Right lobe of liver (tissue), 6 donors: Measurements from ENCODE around the gene RACK1. TPM values are rescaled to one million over a fixed set of nuclear protein-coding genes. Genes with fewer than 3 reads are reported as not detected.

ENCODE experiments used
- ATAC-seq, 4 donors: fragments of 200-7000 bp; cut with Tn5 transposase; one replicate each; pipeline ENCODE4 v1.9.1; 2020; ENCODE audit warnings: mild to moderate bottlenecking in 4 of 4, moderate library complexity in 4 of 4
- DNase-seq, 3 donors: peaks; one replicate each; pipeline ENCODE4 v3.0.0-alpha.2; 2020
- H3K27ac ChIP-seq, 3 donors: fragments of 200-600 bp; one replicate each; pipeline ENCODE4 v1.8.0; 2022
- H3K27me3 ChIP-seq, 2 donors: fragments of 200-600 bp; one replicate each; pipeline ENCODE4 v1.8.0; 2022
- H3K36me3 ChIP-seq, 4 donors: fragments of 200-600 bp; sonication (generic) in 1 of 4; one replicate each; pipeline versions ENCODE4 v1.5.1 to v1.8.0; 2017 to 2022; ENCODE audit warnings: control low read depth in 1 of 4
- H3K4me1 ChIP-seq, 4 donors: fragments of 200-600 bp; sonication (generic) in 1 of 4; one replicate each; pipeline versions ENCODE4 v1.5.1 to v1.8.0; 2017 to 2022; ENCODE audit warnings: control low read depth in 1 of 4
- H3K4me3 ChIP-seq, 3 donors: fragments of 200-600 bp; one replicate each; pipeline ENCODE4 v1.8.0; 2022
- H3K9me3 ChIP-seq, 4 donors: fragments of 200-600 bp; sonication (generic) in 1 of 4; one replicate each; pipeline versions ENCODE4 v1.5.1 to v1.8.0; 2017 to 2022; ENCODE audit warnings: control low read depth in 1 of 4
- CTCF ChIP-seq, 4 donors: fragments of 200-600 bp in 3 of 4; fragments of 450-650 bp in 1 of 4; IDR thresholded peaks; one replicate each; pipeline versions ENCODE4 v1.5.1 to v1.8.0; 2016 to 2022; ENCODE audit warnings: antibody characterized with exemption in 4 of 4, mild to moderate bottlenecking in 2 of 4
- POLR2A ChIP-seq: fragments of 450-650 bp; IDR thresholded peaks from one replicate; pipeline ENCODE4 v1.6.1; 2017; ENCODE audit warnings: antibody characterized with exemption, mild to moderate bottlenecking
- WGBS: methylation state at CpG from one replicate; pipeline ENCODE4 v1.1.6; 2018; ENCODE audit warnings: low coverage, low lambda C conversion rate; ENCODE audit not compliant: insufficient coverage; ENCODE audit errors: missing lambda C conversion rate; 5-methylcytosine and 5-hydroxymethylcytosine counted together
- intact Hi-C, 2 donors: fragments of 100-400 bp; cut with DNase I; formaldehyde crosslinking; loops; one replicate each; pipeline versions ENCODE4 v1.11.2 to v1.14.1; 2022
- microRNA-seq, 2 donors: library from miRNA; unstranded; fragments of <30 nt; microRNA quantifications; one replicate each; pipeline ENCODE4, GENCODE V29; 2019 to 2020
- small RNA-seq, 2 experiments: library from RNA; depleted of rRNA; stranded (forward); fragments of <200 nt; gene quantifications; one replicate each; pipeline ENCODE3, GENCODE V24; 2016
- total RNA-seq, 6 experiments: library from RNA; depleted of rRNA in 2 of 6; stranded (reverse); fragments of >200 nt in 2 of 6; fragmentation: NEBNext Ultra II Directional in 3 of 6; extraction: Animal tissue kit (Norgen Biotek cat#: 25700) in 3 of 6; gene quantifications; one replicate each; pipeline versions ENCODE4 v1.1.0 to v1.2.4, GENCODE V29; 2016 to 2023
- donor health status: DM: no; HTN: yes; CAD: no.
- donor health status: DM: no; HTN: no; CAD: no.
- donor health status: DM: no; HTN: no; CAD: no.
- donor health status: DM: no; HTN: yes; CAD: no.
- donor health status: DM: no; HTN: yes; CAD: no.

Gene RACK1
- total RNA-seq, 6 experiments from 2014 or later, result 470 to 1,156 (median 552) TPM

GRCh38 chr5:181186986-181187499, 56.7 kb downstream of the RACK1 start:
- Histone ChIP-seq H3K4me3 (no peak overlapping the region), H3K4me1 (peaks cover 0 to 14% (median 0%) of the 10 kb centered on the region in 4 donors), H3K36me3 (no peaks in the 10 kb centered on the region), H3K9me3 (no peaks in the 10 kb centered on the region), H3K27ac (no peak overlapping the region), H3K27me3 (no peaks in the 10 kb centered on the region)
- intact Hi-C loops, result no loop called here
- no peak for TF ChIP-seq CTCF (IDR thresholded peaks at IDR 0.05)
- no peak for TF ChIP-seq POLR2A
- ATAC-seq, result no peak
- 45% methylated on average over 8 of the region's 8 CpGs for WGBS
- DNase-seq, result no peak

Small RNA genes within 50 kb of the gene (microRNA-seq; reads per million reads assigned to microRNA genes)
- gene MIR4638, result 0 reads per million in 2 donors

Small RNA genes within 50 kb of the gene (small RNA-seq; reads per million reads assigned to genes)
- 0 reads per million in 2 experiments for gene MIR4638
- 0 reads per million in 2 experiments for gene SNORD95
- gene SNORD96A, result 0 reads per million in 2 experiments

Other genes starting within 250 kb of the RACK1 start
- gene BTNL9, start 203.6 kb downstream of the RACK1 start, total RNA-seq, result 10 to 100 TPM in 1 of 6 experiments, 1 to 10 TPM in 5; 5.3 to 11.6 (median 7.8) TPM
- not detected for gene OR2V1, start 112.7 kb downstream of the RACK1 start, total RNA-seq
- gene OR2V2, start 96.3 kb downstream of the RACK1 start, total RNA-seq, result not detected
- 1 to 10 TPM in 1 of 6 experiments, under 1 TPM in 4, not detected in 1; 0.07 to 1.4 (median 0.26) TPM for gene TRIM7, start 38.7 kb downstream of the RACK1 start, total RNA-seq
- gene TRIM41, start 20.6 kb downstream of the RACK1 start, total RNA-seq, result 10 to 100 TPM in 4 of 6 experiments, 1 to 10 TPM in 2; 7.3 to 20.6 (median 15.9) TPM
- 1 to 10 TPM; 2.8 to 6.5 (median 4.6) TPM for gene TRIM52, start 17.2 kb upstream of the RACK1 start, total RNA-seq
- gene OR4F3, start 123.4 kb upstream of the RACK1 start, total RNA-seq, result under 1 TPM in 1 of 6 experiments, not detected in 5; 0.61 TPM